ENCODE results near the gene SPATA19.
A peak's percentile ranks its signal among the peaks of the same experiment; 100 is the strongest.

Gene SPATA19

DNA sequence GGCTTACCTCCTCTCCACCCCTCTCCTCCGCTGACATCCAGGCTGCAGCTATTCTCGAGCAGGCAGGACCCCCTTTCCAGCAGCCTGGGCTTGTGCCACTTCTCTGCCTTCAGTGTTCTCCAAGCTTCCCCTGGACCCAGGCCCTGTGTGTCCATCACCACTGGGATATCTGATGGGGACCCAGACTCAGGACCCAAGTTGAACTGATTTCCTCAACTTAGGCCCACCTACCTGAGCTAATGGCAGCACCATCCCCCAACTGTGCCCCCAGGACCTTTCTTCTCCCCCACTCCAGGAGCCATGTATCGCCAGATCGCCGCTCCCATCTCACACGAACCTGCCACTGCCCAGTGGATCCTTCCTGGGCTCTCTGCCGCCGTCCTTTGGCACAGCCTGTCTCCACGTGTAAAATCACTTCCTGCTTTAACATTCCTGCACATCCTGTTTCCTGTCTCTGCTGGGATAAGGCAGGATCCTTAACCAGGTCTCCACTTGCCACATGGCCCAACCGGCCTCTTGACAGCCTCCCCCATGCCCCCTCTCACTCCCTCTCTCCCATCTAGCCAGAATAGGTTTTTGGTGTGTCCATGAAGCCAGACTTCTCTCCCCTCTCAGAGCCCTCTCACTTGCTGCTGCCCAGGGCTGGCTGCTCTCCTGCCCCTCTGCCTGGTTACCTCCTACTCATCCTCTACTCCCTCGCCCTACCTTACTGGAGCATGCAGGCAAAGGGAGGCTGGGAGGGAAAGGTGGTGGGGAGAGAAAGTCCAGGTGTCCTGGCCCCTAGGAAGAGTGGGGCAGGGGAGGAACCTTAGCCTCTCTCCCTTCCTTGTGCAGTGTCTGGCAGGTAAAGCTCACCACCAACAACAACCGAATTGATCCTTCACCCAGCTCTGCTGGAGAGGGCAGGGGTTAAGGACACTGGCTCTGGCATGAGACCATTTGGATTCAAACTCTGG, 9.4 kb downstream of the SPATA19 start:
- peak; percentile 37 to 76 for DNase-seq

DNA sequence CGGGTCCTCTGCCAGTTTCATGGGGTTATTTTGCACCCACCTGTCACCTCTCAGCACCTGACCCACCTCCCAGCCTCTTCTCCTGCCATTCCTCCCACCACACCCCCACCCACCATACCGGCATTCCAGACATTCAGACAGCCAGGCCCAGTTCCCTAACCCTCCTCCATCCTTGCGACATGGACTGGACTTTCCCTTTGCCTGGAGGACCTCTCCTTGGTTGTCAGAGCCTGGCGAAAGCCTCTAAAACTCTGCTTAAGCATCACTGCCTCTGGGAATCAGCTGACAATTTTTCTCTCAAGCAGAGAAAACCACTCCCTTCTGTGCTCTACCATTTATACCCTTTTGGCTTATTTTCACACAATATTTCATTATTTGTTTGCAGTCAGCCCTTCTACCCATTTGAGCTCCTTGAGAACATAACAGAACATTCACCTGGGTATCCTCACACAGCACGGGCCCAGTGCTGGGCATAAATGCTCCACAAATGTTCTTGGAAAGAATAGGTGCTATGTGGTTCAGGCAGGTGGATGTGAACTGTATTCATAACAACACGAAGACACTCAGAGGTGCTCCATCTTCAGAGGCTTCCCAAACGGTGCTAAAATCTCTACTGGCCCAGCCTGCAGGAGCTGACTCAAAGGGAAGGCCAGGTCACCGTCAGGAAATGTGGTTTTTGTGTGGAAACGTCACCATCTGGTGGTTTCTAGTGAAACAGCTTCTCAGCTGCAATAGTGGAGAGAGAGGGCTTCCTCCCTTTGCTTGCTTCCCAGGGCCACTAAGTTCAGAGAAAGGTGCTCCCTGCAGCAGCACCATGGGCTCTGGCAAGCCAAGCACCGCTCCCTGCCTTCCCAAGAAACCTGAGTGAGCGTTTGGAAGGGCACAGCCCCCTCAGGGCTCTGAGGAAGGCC, 10.4 kb downstream of the SPATA19 start:
- DNase-seq = peak; percentile 83 to 96

GRCh38 chr11:133833898-133834681, 11.2 kb downstream of the SPATA19 start:
- no peak for DNase-seq

DNA sequence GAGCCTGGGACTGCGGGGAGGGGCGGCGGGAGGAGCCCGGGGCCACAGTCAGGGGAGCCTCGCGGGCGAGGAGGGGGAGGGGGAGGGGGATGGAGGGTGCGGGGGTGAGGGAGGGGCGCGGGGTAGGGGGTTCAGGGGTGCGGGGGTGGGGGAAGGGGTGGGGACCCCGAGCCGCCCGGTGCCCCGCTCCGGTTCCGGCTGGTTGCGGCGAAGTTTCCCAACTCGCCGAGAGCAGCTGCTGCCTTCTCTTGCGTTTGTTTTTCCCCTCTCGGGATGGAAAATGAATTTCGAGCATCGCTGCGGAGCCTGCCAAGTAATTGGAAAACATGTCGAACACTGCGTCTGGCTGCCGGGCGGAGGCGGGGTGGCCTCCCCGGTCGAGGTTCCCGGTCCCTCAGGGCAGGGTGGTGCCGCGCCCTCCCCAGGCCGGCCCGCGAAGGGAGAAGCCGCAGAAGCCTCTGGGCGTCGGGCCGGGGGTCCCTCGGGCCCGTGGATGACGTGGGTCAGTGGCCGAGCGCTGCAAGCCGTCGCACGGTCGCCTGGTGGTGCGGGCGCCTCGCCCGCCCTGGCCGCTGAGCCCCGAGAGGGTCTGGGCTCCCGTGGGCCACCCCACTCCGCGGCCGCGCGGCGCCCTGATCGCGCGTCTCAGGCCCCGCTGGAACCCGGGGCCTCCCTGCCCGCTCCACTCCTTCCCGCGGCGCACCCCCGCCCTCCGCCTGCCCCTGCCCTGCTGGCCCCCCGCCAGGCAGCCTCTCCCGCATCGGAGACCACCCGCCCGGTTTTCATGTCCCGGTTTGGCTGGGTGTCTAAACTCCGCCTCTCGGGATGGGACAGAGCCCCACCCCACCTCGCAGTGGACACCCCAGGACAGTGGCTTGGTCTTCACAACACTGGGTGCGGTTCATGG, 12.1 kb downstream of the SPATA19 start:
- DNase-seq = peak; percentile 26 to 75

DNA sequence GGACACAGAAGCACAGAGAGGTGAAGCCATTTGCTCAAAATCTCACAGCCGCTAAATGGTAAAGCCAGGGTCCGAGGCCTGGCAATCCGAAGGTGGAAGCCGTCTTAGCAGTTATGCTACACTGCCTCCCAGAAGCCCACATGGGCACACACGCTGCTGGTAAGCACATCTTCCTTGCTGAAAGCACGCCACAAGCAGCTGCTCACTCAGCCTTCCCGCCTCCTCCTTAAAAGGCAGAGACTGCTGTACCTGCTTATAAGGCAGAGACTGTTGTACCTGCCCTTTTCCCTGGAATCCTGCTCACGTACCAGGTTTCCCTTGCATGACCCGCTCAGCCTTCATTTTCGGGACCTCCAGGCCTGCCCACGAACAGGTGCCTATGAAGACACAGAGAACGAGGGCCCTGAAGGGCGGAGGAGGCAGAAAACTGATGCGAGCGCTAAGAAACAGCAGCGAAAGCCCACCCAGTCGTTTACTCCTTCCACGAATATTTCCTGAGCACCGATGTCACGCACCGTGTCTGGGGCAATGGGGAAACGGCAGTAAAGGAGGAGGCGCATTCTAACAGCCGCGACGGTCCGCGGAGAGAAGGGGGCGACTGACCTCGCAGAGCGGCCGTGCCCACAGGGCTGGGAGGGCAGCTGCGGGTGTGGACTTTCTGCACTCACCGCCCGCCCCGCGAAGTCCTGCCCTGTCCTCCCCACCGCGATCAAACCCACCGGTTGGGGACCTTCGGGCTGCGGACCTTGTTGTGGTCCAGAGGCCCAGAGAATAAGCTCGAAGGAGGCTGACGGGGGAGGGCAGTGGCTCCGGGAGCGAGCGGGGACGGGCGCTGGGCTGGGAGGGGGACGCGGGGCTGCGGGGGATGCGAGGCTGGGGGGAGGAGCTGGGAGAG, 13.0 kb downstream of the SPATA19 start:
- peak; percentile 46 to 74 for DNase-seq

GRCh38 chr11:133830931-133831907, 14.1 kb downstream of the SPATA19 start:
- DNase-seq = peak; percentile 40 to 84

- DNase-seq = no peak
Observed at GRCh38 chr11:133829566-133829965, 15.7 kb downstream of the SPATA19 start.

- DNase-seq = no peak
Observed at GRCh38 chr11:133828871-133829270, 16.4 kb downstream of the SPATA19 start.

DNA sequence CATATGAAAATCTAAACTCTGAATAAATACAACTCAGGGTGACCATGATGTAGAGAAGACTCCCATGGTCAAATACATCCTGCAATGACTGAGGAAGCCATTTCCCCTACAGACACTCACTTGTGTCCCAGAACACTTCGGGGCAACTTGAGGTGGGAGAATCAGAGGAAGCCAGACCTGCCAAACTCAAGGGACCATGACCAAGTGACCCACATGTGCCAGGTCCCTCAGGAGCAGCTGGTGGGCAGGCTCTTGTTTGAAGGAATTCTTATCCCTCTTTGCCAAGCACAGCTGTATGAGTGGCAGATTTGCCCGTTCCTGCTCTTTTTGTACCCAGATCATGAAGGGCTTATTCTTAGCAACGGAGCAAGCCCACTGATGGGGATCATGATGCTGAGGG, 17.8 kb downstream of the SPATA19 start:
- no peak for DNase-seq

DNA sequence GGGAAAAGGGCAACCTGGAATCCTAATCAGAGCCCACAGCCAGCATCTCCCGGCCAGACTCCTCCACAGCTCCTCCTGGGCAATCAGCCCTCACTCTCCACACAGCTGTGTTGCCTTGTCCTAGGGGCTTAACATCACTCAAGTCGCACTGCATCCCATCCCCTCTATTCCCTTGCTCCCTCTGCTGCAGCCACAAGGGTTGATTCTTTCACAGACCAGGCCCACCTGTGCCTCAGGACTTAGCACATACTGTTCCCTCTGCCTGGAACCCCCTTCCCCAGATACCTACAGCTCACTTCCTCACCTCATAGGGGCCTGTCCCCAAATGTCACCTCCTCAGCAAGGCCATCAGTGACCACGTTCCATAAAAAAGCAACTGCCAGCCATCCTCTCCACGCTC, 18.4 kb downstream of the SPATA19 start:
- DNase-seq = no peak

- no peak for DNase-seq
Observed at GRCh38 chr11:133825666-133826065, 19.6 kb downstream of the SPATA19 start.

- no peak for DNase-seq
Observed at GRCh38 chr11:133825156-133825555, 20.2 kb downstream of the SPATA19 start.

DNA sequence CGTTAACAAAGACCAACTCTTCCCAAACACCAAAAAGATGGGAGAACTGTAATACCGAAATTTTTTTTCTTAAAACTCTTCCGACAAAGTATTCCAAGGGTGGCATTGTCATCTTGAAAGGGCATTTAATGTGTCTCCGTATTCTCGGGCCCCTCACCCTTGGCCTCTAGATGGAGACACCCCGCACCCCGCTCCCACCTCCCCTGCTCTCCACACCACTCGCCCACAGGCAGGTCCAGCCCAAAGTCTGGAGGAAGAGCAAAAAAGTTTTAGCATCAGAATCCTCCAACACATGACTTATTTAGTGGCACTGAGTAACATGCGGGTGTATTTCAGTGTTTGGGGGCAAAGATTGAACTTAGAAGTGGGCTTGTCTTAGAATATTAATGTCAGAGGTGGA, 20.7 kb downstream of the SPATA19 start:
- no peak for DNase-seq

DNA sequence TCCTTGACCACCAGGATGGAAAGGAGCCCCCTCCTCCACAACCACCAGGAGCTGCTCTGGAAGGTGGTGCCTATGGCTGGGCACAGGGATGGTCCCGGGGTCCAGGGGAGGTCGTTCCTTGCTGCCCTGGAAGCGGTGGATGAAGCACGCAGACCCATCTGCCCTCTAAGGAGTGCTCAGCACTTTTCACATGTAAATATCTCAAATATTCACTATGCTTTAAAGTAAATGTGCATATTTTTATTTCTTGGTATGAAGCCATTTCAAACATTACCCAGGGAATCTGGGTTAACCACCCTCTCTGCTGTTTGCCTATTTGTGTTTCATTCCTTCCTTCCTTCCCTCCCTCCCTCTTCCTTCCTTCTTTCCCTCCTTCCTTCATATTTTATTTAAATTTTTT, 21.7 kb downstream of the SPATA19 start:
- no peak for DNase-seq

GRCh38 chr11:133823211-133823610, 22.1 kb downstream of the SPATA19 start:
- DNase-seq = no peak

DNA sequence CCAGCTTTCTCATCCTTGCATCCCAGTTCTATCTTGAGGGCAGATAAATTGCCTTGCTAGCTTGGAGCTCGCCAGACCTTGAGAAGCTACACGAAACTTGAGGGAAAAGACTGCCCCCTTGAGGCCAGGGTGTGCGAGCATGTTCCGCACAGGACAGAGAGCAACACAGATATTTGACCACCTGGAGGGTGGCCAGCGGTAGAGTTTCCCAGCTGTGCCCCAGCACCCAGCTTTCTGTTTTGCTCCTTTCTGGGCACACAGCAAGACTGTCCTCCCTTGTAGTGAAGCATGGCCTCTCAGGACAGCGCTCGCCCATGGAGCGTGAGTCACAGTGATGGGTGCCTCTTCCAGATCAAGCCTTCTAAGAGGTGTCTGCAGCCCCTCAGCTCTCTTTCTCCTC, 23.5 kb downstream of the SPATA19 start:
- peak; percentile 88 to 98 for DNase-seq

GRCh38 chr11:133819746-133820315, 25.5 kb downstream of the SPATA19 start:
- no peak for DNase-seq

- DNase-seq = no peak
Observed at GRCh38 chr11:133819114-133819513, 26.2 kb downstream of the SPATA19 start.

DNA sequence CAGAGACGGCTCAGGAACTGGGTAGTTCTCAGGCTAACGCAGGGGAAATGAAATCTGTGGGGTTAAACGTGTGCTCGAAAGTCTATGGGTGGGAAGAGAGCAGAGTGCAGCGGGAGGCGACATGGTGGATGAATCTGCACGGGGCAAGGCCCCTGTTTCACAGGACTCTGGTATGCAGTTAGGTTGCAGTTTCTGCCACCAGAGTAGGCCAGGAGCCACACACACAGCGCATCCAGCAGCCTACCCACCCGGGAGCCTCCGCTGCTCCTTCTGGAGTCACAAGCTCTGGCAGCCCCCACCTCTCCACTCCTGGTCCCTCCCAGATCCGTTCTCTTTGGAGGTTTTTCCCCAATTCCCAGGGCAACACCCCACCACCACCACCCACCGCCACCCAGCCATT, 27.0 kb downstream of the SPATA19 start:
- no peak for DNase-seq
